ENCODE results near the gene CDH13. TPM values are rescaled to one million over a fixed set of nuclear protein-coding genes. Genes with fewer than 3 reads are reported as not detected.

Gene CDH13
- total and polyA plus RNA-seq, 8 donors: 0.12 to 21.4 (median 1.7) TPM; not detected in 1

GRCh38 chr16:82682767-82683166 lies 56.0 kb downstream of the CDH13 start:
- no peak overlapping the region for H3K27ac ChIP-seq
- no peak for DNase-seq
- no peaks in the 10 kb centered on the region for H3K4me1 ChIP-seq
- 71 to 77% (median 72%) methylated on average over 4 of the region's 4 CpGs for WGBS, 5 donors
- intact Hi-C loops (cut with DNase I; ENCODE audit: low total_unique reads): no loop called here
- H3K4me3 ChIP-seq: no peak overlapping the region
- TF ChIP-seq EP300 (IDR thresholded peaks at IDR 0.05): no peak
- TF ChIP-seq POLR2A (IDR thresholded peaks at IDR 0.05): no peak
- no peak for TF ChIP-seq CTCF (IDR thresholded peaks at IDR 0.05)
- no peak for TF ChIP-seq POLR2AphosphoS5 (IDR thresholded peaks at IDR 0.05)
- no peaks in the 10 kb centered on the region for H3K36me3 ChIP-seq
- H3K27me3 ChIP-seq: peaks cover 0 to 5% (median 0%) of the 10 kb centered on the region in 3 donors
- H3K9me3 ChIP-seq: no peaks in the 10 kb centered on the region

- Histone ChIP-seq H3K36me3 (no peaks in the 10 kb centered on the region), H3K4me1 (no peaks in the 10 kb centered on the region), H3K4me3 (no peak overlapping the region), H3K27me3 (no peaks in the 10 kb centered on the region), H3K27ac (no peak overlapping the region), H3K9me3 (no peaks in the 10 kb centered on the region)
- intact Hi-C loops (cut with DNase I; ENCODE audit: low total_unique reads): no loop called here
- TF ChIP-seq CTCF (IDR thresholded peaks at IDR 0.05) (no peak), EP300 (IDR thresholded peaks at IDR 0.05) (no peak), POLR2AphosphoS5 (IDR thresholded peaks at IDR 0.05) (no peak), POLR2A (IDR thresholded peaks at IDR 0.05) (no peak)
- 88 to 95% (median 91%) methylated on average over 2 of the region's 2 CpGs for WGBS, 5 donors
- no peak for DNase-seq
These were observed 57.5 kb downstream of the CDH13 start for GRCh38 chr16:82684256-82684655.

- intact Hi-C loops (cut with DNase I; ENCODE audit: low total_unique reads): no loop called here
- Histone ChIP-seq H3K27me3 (no peaks in the 10 kb centered on the region), H3K36me3 (no peaks in the 10 kb centered on the region), H3K27ac (no peak overlapping the region), H3K4me3 (no peak overlapping the region), H3K4me1 (no peaks in the 10 kb centered on the region), H3K9me3 (no peaks in the 10 kb centered on the region)
- 63 to 87% (median 72%) methylated on average over 4 of the region's 4 CpGs for WGBS, 5 donors
- DNase-seq: no peak
- TF ChIP-seq CTCF (IDR thresholded peaks at IDR 0.05) (no peak), POLR2AphosphoS5 (IDR thresholded peaks at IDR 0.05) (no peak), EP300 (IDR thresholded peaks at IDR 0.05) (no peak), POLR2A (IDR thresholded peaks at IDR 0.05) (no peak)
These were observed 58.8 kb downstream of the CDH13 start for GRCh38 chr16:82685526-82685925.

- DNase-seq: no peak
- no peak for TF ChIP-seq CTCF (IDR thresholded peaks at IDR 0.05)
- no peak for TF ChIP-seq POLR2A (IDR thresholded peaks at IDR 0.05)
- TF ChIP-seq EP300 (IDR thresholded peaks at IDR 0.05): no peak
- no peak for TF ChIP-seq POLR2AphosphoS5 (IDR thresholded peaks at IDR 0.05)
These were observed 67.6 kb downstream of the CDH13 start for GRCh38 chr16:82694239-82694874.

More at GRCh38 chr16:82694239-82694874, 67.6 kb downstream of the CDH13 start:
- no peaks in the 10 kb centered on the region for H3K36me3 ChIP-seq
- H3K9me3 ChIP-seq: no peaks in the 10 kb centered on the region
- no peak overlapping the region for H3K4me3 ChIP-seq
- intact Hi-C loops (cut with DNase I; ENCODE audit: low total_unique reads): no loop called here
- no peaks in the 10 kb centered on the region for H3K27me3 ChIP-seq
- H3K27ac ChIP-seq: no peak overlapping the region
- H3K4me1 ChIP-seq: peaks cover 0 to 5% (median 2%) of the 10 kb centered on the region in 4 donors
